BLaER1 (cell line): Measurements from ENCODE around the gene NFKBIB.
A peak's percentile ranks its signal among the peaks of the same experiment; 100 is the strongest.

ENCODE experiments used
- H3K27ac ChIP-seq: shearing (Covaris generic); formaldehyde crosslinking; 2 replicates; pipeline ENCODE4 v1.8.1; 2022
- H3K27me3 ChIP-seq: shearing (Covaris generic); formaldehyde crosslinking; 2 replicates; pipeline ENCODE4 v1.8.1; 2022
- H3K36me3 ChIP-seq: shearing (Covaris generic); formaldehyde crosslinking; 2 replicates; pipeline ENCODE4 v1.8.1; 2022
- H3K4me1 ChIP-seq: shearing (Covaris generic); formaldehyde crosslinking; 2 replicates; pipeline ENCODE4 v1.8.1; 2022
- H3K4me2 ChIP-seq: shearing (Covaris generic); formaldehyde crosslinking; 2 replicates; pipeline ENCODE4 v1.8.1; 2022
- H3K4me3 ChIP-seq: shearing (Covaris generic); formaldehyde crosslinking; 2 replicates; pipeline ENCODE4 v1.8.1; 2022
- H3K9ac ChIP-seq: shearing (Covaris generic); formaldehyde crosslinking; 2 replicates; pipeline ENCODE4 v1.8.1; 2022
- H3K9me3 ChIP-seq: shearing (Covaris generic); formaldehyde crosslinking; 2 replicates; pipeline ENCODE4 v1.8.1; 2022
- H4K20me1 ChIP-seq: shearing (Covaris generic); formaldehyde crosslinking; 2 replicates; pipeline ENCODE4 v1.8.1; 2022
- Cebpa-rat ChIP-seq: shearing (Covaris generic); IDR thresholded peaks from 2 replicates; pipeline ENCODE4 v1.8.1; 2022

NFKBIB gene

DNA sequence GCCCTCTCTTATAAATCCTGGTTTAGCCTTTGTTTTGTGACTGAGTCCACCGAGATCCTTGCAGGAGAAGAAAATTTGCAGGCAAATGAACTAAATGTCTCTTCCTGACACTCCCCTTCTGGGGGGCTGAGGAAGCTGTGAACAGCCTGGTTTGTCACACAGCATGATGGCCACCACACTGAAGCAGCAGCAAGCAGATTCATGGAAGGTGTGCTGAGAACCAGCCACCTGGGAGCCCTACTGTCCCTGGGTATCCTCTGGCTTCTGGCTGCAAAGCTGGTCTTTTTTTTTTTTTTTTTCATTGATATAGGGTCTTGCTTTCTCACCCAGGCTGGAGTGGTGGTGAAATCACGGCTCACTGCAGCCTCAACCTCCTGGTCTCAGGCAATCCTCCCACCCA lies 42.2 kb downstream of the NFKBIB start:
- peaks cover 7% of the 10 kb centered on the region for H3K9me3 ChIP-seq
- H3K4me3 ChIP-seq = no peak overlapping the region
- peak overlapping the region; percentile 56 for H3K4me2 ChIP-seq
- no peaks in the 10 kb centered on the region for H4K20me1 ChIP-seq
- no peak for TF ChIP-seq Cebpa-rat
- peaks cover 20% of the 10 kb centered on the region for H3K4me1 ChIP-seq
- no peaks in the 10 kb centered on the region for H3K27me3 ChIP-seq
- no peaks in the 10 kb centered on the region for H3K36me3 ChIP-seq
- H3K9ac ChIP-seq = 0 out of 2 replicates have a peak overlapping the region, but pooled peaks have one; percentile 9
- no peak overlapping the region for H3K27ac ChIP-seq

DNA sequence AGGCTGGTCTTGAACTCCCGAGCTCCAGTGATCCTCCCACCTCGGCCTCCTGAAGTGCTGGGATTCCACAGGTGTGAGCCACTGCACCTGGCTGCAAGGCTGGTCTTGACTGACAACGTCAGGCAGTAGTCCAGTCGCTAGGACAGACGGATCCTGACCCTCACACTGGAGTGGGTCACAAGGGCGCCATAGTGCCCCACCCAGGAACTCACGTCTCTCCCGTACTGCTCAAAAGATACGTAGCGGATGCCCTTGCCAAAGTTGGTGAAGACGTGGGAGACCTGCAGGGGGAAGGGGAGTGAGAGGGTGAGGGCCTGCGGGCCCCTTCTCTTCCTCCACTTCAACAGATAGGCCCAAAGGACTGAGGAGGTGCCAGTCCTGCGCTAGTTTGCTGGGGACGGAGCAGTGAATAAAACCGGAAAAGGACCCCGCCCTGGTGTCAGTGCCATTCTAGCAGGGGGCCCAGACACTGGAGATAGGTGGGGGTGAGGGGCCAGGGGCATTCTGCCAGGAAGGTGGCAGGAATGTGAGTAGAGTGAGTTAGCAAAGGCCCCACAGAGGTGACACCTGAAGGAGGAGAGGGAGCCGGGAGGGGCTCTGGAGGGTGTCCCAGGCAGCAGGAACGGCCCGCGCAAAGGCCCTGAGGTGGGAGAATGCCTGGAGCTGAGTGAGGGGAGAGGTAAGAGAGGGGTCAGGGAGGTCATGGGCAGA lies 42.9 kb downstream of the NFKBIB start:
- peaks cover 7% of the 10 kb centered on the region for H3K9me3 ChIP-seq
- H3K4me3 ChIP-seq = no peak overlapping the region
- H3K9ac ChIP-seq = no peak overlapping the region
- no peaks in the 10 kb centered on the region for H3K36me3 ChIP-seq
- no peak overlapping the region for H3K4me2 ChIP-seq
- no peaks in the 10 kb centered on the region for H4K20me1 ChIP-seq
- no peaks in the 10 kb centered on the region for H3K27me3 ChIP-seq
- no peak for TF ChIP-seq Cebpa-rat
- H3K27ac ChIP-seq = no peak overlapping the region
- H3K4me1 ChIP-seq = peaks cover 20% of the 10 kb centered on the region

DNA sequence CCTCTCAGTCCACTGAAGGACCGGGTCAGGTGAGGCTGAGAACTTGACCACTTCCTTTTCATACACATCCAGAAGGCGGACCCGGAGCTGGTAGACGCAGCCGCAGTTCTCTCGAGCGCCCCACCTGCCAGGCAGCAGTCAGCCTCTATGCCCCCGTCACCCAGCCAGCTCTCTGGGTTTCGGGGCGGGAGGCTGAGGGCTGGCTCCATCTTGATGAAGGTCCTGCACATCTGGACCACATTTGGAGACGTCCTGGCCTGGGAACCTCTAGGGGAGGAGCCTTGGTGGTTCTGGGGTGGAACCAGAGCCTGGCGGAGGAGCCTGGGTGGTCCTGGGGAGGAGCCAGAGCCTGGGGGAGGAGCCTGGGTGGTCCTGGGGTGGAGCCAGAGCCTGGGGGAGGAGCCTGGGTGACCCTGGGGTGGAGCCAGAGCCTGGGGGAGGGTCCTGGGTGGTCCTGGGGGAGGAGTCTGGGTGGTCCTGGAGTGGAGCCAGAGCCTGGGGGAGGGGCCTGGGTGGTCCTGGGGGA lies 45.3 kb downstream of the NFKBIB start:
- Histone ChIP-seq H3K4me3 (no peak overlapping the region), H3K4me2 (no peak overlapping the region), H3K9me3 (peaks cover 7% of the 10 kb centered on the region), H3K27ac (no peak overlapping the region), H4K20me1 (no peaks in the 10 kb centered on the region), H3K9ac (no peak overlapping the region), H3K4me1 (peaks cover 15% of the 10 kb centered on the region), H3K36me3 (no peaks in the 10 kb centered on the region), H3K27me3 (no peaks in the 10 kb centered on the region)
- TF ChIP-seq Cebpa-rat = no peak

DNA sequence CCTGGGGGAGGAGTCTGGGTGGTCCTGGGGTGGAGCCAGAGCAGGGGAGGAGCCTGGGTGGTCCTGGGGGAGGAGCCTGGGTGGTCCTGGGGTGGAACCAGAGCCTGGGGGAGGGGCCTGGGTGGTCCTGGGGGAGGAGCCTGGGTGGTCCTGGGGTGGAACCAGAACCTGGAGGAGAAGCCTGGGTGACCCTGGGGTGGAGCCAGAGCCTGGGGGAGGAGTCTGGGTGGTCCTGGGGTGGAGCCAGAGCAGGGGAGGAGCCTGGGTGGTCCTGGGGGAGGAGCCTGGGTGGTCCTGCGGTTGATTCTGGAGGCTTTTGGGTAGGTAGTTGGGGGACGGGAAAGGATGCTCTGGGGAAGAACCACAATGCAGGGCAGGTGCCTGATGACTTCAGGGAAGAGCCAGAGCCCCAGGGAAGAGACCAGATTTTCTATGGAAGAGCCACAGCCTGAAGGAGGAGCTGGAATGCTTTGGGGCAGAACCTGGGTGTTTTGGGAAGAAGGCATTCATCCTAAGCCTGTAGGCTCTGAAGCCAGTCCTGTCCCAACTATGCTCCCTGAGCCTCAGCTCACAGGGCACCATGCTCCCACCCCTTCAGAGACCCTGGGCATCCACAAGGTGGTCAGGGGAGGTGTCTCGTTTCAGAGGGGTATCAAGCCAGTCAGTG lies 45.9 kb downstream of the NFKBIB start:
- peaks cover 7% of the 10 kb centered on the region for H3K9me3 ChIP-seq
- H4K20me1 ChIP-seq = no peaks in the 10 kb centered on the region
- H3K9ac ChIP-seq = no peak overlapping the region
- TF ChIP-seq Cebpa-rat = no peak
- no peak overlapping the region for H3K4me2 ChIP-seq
- peaks cover 15% of the 10 kb centered on the region for H3K4me1 ChIP-seq
- H3K4me3 ChIP-seq = no peak overlapping the region
- H3K27ac ChIP-seq = no peak overlapping the region
- no peaks in the 10 kb centered on the region for H3K27me3 ChIP-seq
- no peaks in the 10 kb centered on the region for H3K36me3 ChIP-seq

DNA sequence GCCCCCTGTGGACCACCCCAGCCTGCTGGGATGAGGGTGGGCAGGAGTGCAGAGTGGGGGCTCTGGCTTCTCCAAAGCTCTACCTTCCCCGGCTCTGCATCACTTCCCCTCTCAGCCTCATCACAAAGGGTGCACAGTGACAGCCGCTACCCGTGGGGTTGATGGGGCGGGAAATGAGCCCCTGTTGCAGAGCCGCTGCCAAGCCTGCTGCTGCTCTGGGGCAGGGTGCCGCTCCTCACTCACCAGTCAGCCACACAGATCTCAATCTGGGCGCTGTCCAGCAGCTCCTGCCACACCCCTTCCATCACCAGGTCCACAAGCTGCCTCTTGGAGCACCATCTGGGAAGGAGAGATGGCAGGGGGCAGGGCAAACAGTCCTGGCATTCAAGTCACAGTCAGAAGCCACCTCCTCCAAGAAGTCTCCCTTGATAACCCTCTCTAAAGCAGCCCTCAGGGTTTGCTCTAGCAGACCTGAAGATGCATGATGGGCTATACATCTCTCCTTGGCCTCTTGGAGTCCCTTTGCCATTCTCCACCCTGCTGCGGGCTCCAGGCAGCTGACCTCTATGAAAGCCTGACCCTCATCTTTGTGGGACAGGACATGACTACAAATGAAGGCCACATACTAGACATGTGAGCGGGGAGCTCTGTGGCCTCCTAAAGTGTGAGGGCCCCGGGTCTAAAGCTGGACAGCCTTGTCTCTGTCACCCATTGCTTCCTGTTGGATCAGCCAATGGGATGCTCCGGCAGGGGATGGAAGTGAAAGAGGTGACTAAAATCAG lies 46.7 kb downstream of the NFKBIB start:
- H4K20me1 ChIP-seq = no peaks in the 10 kb centered on the region
- H3K4me3 ChIP-seq = no peak overlapping the region
- no peaks in the 10 kb centered on the region for H3K27me3 ChIP-seq
- peaks cover 10% of the 10 kb centered on the region for H3K4me1 ChIP-seq
- H3K27ac ChIP-seq = no peak overlapping the region
- no peak overlapping the region for H3K9ac ChIP-seq
- TF ChIP-seq Cebpa-rat = no peak
- H3K4me2 ChIP-seq = no peak overlapping the region
- no peaks in the 10 kb centered on the region for H3K9me3 ChIP-seq
- H3K36me3 ChIP-seq = no peaks in the 10 kb centered on the region

DNA sequence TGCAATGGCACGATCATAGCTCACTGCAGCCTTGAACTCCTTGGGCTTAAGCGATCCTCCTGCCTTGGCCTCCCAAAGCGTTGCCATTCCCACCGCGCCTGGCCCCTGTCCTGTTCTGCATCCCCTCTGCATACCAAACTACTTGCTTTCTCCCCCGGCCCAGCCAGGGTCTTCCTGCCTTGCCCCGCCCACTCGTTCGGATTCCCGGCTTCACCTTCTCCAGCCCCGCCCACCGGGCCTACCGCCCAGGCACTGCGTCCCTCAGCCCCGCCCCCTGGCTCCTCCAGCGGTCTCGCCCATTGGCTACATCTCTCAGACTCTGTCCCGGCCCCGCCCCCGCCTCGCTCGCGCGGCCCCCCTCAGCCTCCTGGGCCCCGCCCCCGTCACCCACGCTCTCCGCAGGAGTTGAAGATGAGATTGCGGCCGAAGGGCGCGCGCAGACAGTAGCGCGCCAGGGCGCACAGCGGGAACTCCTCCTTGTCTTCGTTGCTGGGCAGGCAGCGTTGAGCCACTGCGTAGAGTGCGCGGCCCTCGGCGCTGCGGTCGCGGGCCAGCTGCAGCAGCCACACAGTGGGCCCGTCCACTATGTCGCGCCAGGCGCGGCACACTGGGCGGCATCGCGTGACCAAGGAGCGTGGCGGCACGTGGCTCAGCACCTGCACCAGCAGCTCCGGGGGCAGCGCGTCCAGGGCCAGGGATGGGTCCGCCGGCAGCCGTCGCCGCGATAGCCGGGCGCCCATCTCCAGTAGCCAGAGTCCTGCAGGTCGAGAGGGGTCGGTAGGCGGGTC lies 50.0 kb downstream of the NFKBIB start:
- no peaks in the 10 kb centered on the region for H4K20me1 ChIP-seq
- no peak for TF ChIP-seq Cebpa-rat
- no peaks in the 10 kb centered on the region for H3K36me3 ChIP-seq
- H3K27ac ChIP-seq = no peak overlapping the region
- no peaks in the 10 kb centered on the region for H3K9me3 ChIP-seq
- H3K4me3 ChIP-seq = no peak overlapping the region
- H3K27me3 ChIP-seq = no peaks in the 10 kb centered on the region
- no peak overlapping the region for H3K4me2 ChIP-seq
- no peak overlapping the region for H3K9ac ChIP-seq
- 0 out of 2 replicates have a peak, but pooled peaks cover 4% of the 10 kb centered on the region for H3K4me1 ChIP-seq

DNA sequence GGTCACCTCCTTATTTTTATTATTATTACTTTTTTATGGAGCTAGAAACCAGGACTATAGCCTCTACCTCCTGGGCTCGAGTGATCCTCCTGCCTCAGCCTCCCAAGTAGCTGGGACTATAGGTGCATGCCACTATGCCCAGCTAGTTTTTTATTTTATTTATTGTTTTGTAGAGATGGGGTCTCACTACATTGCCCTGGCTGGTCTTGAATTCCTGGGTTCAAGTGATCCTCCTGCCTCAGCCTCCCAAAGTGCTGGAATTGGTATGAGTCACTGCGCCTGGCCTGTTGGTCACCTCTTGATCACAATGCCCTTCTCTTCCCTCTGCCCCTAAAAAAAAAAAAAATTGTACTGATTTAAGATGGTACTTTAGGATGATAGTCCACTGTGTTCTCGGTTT lies 51.4 kb downstream of the NFKBIB start:
- TF ChIP-seq Cebpa-rat = no peak
- no peak overlapping the region for H3K27ac ChIP-seq
- no peak overlapping the region for H3K4me3 ChIP-seq
- H3K27me3 ChIP-seq = no peaks in the 10 kb centered on the region
- H3K4me2 ChIP-seq = no peak overlapping the region
- 0 out of 2 replicates have a peak, but pooled peaks cover 4% of the 10 kb centered on the region for H3K4me1 ChIP-seq
- no peaks in the 10 kb centered on the region for H4K20me1 ChIP-seq
- H3K9ac ChIP-seq = no peak overlapping the region
- no peaks in the 10 kb centered on the region for H3K36me3 ChIP-seq
- no peaks in the 10 kb centered on the region for H3K9me3 ChIP-seq

DNA sequence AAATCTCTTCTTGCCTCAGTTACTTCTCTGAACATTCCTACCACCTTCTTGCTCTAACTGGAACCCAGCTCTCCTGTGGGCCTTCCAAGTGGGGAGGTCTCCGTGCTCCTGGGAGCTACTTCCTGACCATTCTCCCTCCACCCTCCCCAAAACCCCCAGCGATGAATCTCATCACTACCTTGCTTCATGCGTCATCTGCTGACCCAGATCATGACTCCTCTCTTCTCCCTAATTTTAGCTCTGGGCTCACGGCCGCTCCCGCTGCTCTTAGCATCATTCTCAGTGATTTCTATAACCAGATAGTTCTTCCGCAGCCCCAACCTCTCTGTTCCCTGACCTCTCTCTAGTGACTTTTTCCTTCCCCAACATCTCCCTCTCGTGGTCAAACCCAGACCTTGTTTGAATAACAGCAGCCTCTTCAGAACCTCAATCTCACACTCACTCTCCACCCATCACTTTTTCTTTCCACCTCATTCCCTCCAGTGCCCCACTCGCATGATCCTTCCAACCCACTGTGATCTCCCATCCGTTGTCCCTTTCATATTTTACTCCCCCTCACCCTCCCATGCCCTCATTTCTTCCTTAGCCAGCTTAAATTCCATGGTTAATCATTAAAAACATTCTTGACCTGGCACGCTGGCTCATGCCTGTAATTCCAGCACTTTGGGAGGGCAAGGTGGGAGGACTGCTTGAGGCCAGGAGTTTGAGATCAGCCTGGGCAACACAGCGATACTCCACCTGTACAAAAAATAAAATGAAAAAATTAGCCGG lies 52.8 kb downstream of the NFKBIB start:
- H3K4me1 ChIP-seq = 0 out of 2 replicates have a peak, but pooled peaks cover 4% of the 10 kb centered on the region
- H4K20me1 ChIP-seq = no peaks in the 10 kb centered on the region
- no peaks in the 10 kb centered on the region for H3K36me3 ChIP-seq
- no peak overlapping the region for H3K9ac ChIP-seq
- no peaks in the 10 kb centered on the region for H3K27me3 ChIP-seq
- no peak overlapping the region for H3K4me3 ChIP-seq
- H3K4me2 ChIP-seq = peak overlapping the region; percentile 2; the same call in 1 of the 2 replicates
- no peak for TF ChIP-seq Cebpa-rat
- no peaks in the 10 kb centered on the region for H3K9me3 ChIP-seq
- H3K27ac ChIP-seq = no peak overlapping the region

DNA sequence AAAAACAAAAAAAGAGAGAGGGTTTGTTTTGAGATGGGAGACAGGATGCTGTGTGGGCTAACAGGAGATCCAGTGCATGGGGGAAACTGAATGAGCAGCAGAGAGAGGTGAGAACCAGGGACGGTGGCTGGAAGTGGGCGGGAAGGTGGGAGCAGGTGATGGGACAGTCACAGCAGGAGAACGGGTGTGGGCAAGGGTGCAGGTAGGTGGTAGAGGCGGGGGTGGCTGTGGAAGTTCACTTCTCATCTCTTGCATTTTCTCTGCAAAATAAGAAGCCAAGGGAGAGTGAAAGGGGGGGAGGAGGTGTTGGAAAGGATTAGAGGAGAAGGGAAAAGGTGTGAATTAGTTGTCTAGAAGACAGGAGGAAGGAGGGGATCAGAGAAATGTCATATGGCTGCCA lies 53.9 kb downstream of the NFKBIB start:
- no peak overlapping the region for H3K4me2 ChIP-seq
- no peak overlapping the region for H3K27ac ChIP-seq
- no peaks in the 10 kb centered on the region for H3K27me3 ChIP-seq
- no peak overlapping the region for H3K4me3 ChIP-seq
- H3K9me3 ChIP-seq = no peaks in the 10 kb centered on the region
- H4K20me1 ChIP-seq = no peaks in the 10 kb centered on the region
- H3K9ac ChIP-seq = no peak overlapping the region
- H3K36me3 ChIP-seq = no peaks in the 10 kb centered on the region
- TF ChIP-seq Cebpa-rat = no peak
- H3K4me1 ChIP-seq = 0 out of 2 replicates have a peak, but pooled peaks cover 4% of the 10 kb centered on the region
